Parathyroid adenoma (tissue), 2 donors: ENCODE results near the gene PGAM5.

Experiments
- H2AFZ ChIP-seq: fragments of 300-600 bp; sonication (generic); one replicate; pipeline ENCODE4 v1.7.0; 2017; ENCODE audit warnings: antibody characterized with exemption, mild to moderate bottlenecking
- H3K27ac ChIP-seq: fragments of 300-600 bp; sonication (generic); one replicate; pipeline ENCODE4 v1.7.0; 2017
- H3K27me3 ChIP-seq: fragments of 300-600 bp; sonication (generic); one replicate; pipeline ENCODE4 v1.7.0; 2017; ENCODE audit warnings: low read length; ENCODE audit not compliant: control insufficient read depth, insufficient read depth
- H3K36me3 ChIP-seq: fragments of 300-600 bp; sonication (generic); one replicate; pipeline ENCODE4 v1.7.0; 2017; ENCODE audit warnings: low read length; ENCODE audit not compliant: control insufficient read depth, insufficient read depth
- H3K4me1 ChIP-seq: fragments of 300-600 bp; sonication (generic); one replicate; pipeline ENCODE4 v1.7.0; 2017; ENCODE audit warnings: control low read depth
- H3K4me2 ChIP-seq: fragments of 300-600 bp; sonication (generic); one replicate; pipeline ENCODE4 v1.7.0; 2017; ENCODE audit warnings: low read length
- H3K4me3 ChIP-seq: fragments of 300-600 bp; sonication (generic); one replicate; pipeline ENCODE4 v1.7.0; 2017; ENCODE audit warnings: low read depth, low read length
- H3K79me2 ChIP-seq: fragments of 300-600 bp; sonication (generic); one replicate; pipeline ENCODE4 v1.7.0; 2017; ENCODE audit warnings: control low read depth
- H3K9ac ChIP-seq: fragments of 300-600 bp; sonication (generic); one replicate; pipeline ENCODE4 v1.7.0; 2017; ENCODE audit warnings: mild to moderate bottlenecking
- H3K9me3 ChIP-seq: fragments of 300-600 bp; sonication (generic); one replicate; pipeline ENCODE4 v1.7.0; 2017; ENCODE audit warnings: low read length; ENCODE audit not compliant: control insufficient read depth
- CTCF ChIP-seq: fragments of 300-600 bp; sonication (generic); IDR thresholded peaks from one replicate; pipeline ENCODE4 v1.7.0; 2017; ENCODE audit warnings: antibody characterized with exemption, mild to moderate bottlenecking
- donor health status: primary hyperparathyroidism.

Gene PGAM5

GRCh38 chr12:132715874-132716273 is 5.2 kb downstream of the PGAM5 start:
- H3K9me3 ChIP-seq: no peaks in the 10 kb centered on the region
- H3K4me1 ChIP-seq: no peaks in the 10 kb centered on the region
- no peak overlapping the region for H2AFZ ChIP-seq
- no peaks in the 10 kb centered on the region for H3K27me3 ChIP-seq
- H3K4me3 ChIP-seq: no peak overlapping the region
- TF ChIP-seq CTCF: no peak
- no peak overlapping the region for H3K27ac ChIP-seq
- no peaks in the 10 kb centered on the region for H3K36me3 ChIP-seq
- no peak overlapping the region for H3K4me2 ChIP-seq
- H3K9ac ChIP-seq: no peak overlapping the region
- peaks cover 4% of the 10 kb centered on the region for H3K79me2 ChIP-seq

GRCh38 chr12:132716356-132716755 is 5.7 kb downstream of the PGAM5 start:
- H3K79me2 ChIP-seq: peaks cover 1% of the 10 kb centered on the region
- H3K9ac ChIP-seq: no peak overlapping the region
- no peaks in the 10 kb centered on the region for H3K27me3 ChIP-seq
- H3K9me3 ChIP-seq: no peaks in the 10 kb centered on the region
- H2AFZ ChIP-seq: no peak overlapping the region
- H3K4me2 ChIP-seq: no peak overlapping the region
- no peak for TF ChIP-seq CTCF
- no peak overlapping the region for H3K4me3 ChIP-seq
- no peak overlapping the region for H3K27ac ChIP-seq
- no peaks in the 10 kb centered on the region for H3K4me1 ChIP-seq
- no peaks in the 10 kb centered on the region for H3K36me3 ChIP-seq

- H3K27ac ChIP-seq: no peak overlapping the region
- no peak for TF ChIP-seq CTCF
- H3K4me1 ChIP-seq: no peaks in the 10 kb centered on the region
- H3K4me3 ChIP-seq: no peak overlapping the region
- H3K4me2 ChIP-seq: no peak overlapping the region
- H2AFZ ChIP-seq: no peak overlapping the region
- no peaks in the 10 kb centered on the region for H3K36me3 ChIP-seq
- H3K79me2 ChIP-seq: no peaks in the 10 kb centered on the region
- H3K9ac ChIP-seq: no peak overlapping the region
- H3K27me3 ChIP-seq: no peaks in the 10 kb centered on the region
- no peaks in the 10 kb centered on the region for H3K9me3 ChIP-seq
Observed at GRCh38 chr12:132717011-132717410, 6.4 kb downstream of the PGAM5 start.

GRCh38 chr12:132717531-132718387 is 7.1 kb downstream of the PGAM5 start:
- no peak for TF ChIP-seq CTCF
- H3K9me3 ChIP-seq: no peaks in the 10 kb centered on the region
- H3K4me1 ChIP-seq: no peaks in the 10 kb centered on the region
- no peak overlapping the region for H3K9ac ChIP-seq
- H3K4me3 ChIP-seq: no peak overlapping the region
- no peak overlapping the region for H3K27ac ChIP-seq
- no peaks in the 10 kb centered on the region for H3K27me3 ChIP-seq
- no peaks in the 10 kb centered on the region for H3K36me3 ChIP-seq
- no peaks in the 10 kb centered on the region for H3K79me2 ChIP-seq
- H2AFZ ChIP-seq: no peak overlapping the region
- H3K4me2 ChIP-seq: no peak overlapping the region

- H3K27me3 ChIP-seq: no peaks in the 10 kb centered on the region
Observed at GRCh38 chr12:132718644-132719043, 8.0 kb downstream of the PGAM5 start.

More at GRCh38 chr12:132718644-132719043, 8.0 kb downstream of the PGAM5 start:
- H3K36me3 ChIP-seq: no peaks in the 10 kb centered on the region
- H2AFZ ChIP-seq: no peak overlapping the region
- no peak overlapping the region for H3K9ac ChIP-seq
- no peak overlapping the region for H3K4me3 ChIP-seq
- no peak for TF ChIP-seq CTCF
- no peaks in the 10 kb centered on the region for H3K9me3 ChIP-seq
- H3K79me2 ChIP-seq: peaks cover 3% of the 10 kb centered on the region
- no peaks in the 10 kb centered on the region for H3K4me1 ChIP-seq
- no peak overlapping the region for H3K27ac ChIP-seq
- no peak overlapping the region for H3K4me2 ChIP-seq
